8988T (cell line): ENCODE results near the gene CADPS.

Experiments
- DNase-seq: peaks from one replicate; pipeline ENCODE4 v3.0.0; 2011

The CADPS gene

DNA sequence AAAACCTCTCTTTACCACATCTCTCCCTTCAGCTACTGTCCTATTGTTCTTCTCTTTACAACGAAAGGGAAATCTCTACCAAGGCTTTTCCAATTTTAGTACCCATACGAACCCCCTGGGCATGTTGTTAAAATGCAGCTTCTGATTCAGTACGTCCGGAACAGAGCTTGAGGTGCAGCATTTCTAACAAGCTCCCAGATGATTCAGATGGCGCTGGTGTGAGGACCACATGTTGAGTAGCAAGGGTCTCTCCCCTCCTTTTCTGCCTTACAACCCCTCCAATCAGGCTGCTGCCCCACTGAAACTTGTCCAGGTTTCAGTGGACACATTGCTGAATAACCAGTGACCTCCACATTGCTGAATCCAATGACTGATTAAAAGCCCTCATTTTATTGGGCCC, 324.8 kb downstream of the CADPS start:
- DNase-seq = no peak

DNA sequence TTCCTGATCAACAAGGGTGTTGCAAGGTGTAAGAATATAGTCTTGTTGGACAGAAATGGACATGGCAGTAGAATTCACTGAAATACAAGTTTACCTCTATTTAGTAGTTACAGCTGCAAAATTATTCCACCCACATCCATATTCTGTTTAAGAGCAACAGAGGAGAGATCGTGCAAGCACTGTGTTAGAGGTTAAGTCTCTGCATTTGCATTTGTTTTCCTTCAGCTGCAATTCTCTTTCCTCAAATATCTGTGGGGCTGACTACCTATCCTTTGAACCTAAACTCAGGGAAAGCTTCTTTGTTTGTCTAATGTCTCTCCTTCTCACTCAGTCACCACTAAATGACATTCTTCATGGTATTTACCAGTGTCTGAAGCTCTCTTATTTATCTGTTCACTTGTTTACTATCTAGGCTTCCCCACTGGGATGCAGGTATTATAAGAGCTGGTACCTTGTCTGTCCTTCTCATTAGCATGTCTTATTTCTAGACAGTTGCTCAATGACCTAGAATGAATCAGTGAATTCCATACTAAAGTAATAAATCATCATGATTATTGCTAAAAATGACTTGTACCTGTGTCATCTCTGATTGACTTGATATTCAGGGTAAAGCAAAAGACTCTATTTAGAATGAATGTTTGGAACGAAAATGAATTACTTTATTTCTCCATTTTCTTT, 326.5 kb downstream of the CADPS start:
- DNase-seq = no peak

DNA sequence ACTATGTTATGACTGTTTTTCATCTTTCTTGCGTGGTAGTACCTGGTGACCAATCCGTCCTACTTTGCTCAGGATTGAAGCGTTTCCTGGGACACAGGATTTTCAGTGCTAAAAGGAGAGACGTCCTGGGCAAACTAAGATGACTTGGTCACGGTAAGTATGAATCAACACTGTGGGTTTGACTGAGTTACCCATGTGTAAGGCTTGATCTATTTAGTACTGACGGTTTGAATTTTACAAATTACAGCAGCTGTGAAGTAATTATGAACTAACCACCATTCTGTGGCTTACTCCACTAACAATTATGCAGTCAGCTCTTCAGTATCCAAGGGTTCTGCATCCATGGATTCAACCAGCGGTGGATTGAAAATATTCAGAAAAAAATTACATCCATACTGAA, 328.9 kb downstream of the CADPS start:
- DNase-seq = no peak

DNA sequence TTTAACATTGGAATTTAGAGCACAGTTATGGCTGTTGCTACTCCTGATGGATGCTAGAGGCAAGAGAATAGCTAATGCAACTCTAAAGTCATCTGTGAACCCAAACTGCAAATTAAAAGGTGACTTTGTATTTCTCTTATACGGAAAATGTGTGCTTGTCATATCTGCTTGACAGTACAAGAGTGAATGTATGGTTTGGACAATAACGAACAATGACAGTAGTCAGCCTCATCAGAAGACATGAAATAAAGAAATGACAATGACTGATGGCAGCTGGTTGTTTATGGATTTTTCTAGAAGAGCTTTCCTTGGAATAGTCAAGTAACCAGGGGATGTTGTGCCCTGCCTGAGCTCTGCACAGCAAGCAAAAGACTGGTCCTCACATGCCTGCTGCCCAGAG, 333.0 kb downstream of the CADPS start:
- DNase-seq = no peak

DNA sequence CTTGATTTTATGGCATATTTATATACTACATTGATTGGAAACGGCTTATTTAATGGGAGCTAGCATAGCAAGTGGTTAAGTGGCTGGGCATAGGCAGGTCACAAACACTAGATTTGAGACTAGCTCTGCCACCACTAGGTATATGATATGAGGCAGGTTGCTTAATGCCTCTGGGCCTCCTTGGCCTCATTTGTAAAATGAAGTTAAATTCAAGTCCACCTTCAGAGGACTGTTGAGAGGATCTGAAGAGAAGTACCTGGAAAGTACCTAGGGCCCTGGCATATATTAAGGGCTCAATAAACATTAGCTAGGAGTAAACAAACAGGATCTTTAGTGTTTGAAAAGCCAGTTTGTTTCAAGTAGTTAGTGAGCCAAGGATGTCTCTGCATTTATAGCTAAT, 335.5 kb downstream of the CADPS start:
- no peak for DNase-seq

DNA sequence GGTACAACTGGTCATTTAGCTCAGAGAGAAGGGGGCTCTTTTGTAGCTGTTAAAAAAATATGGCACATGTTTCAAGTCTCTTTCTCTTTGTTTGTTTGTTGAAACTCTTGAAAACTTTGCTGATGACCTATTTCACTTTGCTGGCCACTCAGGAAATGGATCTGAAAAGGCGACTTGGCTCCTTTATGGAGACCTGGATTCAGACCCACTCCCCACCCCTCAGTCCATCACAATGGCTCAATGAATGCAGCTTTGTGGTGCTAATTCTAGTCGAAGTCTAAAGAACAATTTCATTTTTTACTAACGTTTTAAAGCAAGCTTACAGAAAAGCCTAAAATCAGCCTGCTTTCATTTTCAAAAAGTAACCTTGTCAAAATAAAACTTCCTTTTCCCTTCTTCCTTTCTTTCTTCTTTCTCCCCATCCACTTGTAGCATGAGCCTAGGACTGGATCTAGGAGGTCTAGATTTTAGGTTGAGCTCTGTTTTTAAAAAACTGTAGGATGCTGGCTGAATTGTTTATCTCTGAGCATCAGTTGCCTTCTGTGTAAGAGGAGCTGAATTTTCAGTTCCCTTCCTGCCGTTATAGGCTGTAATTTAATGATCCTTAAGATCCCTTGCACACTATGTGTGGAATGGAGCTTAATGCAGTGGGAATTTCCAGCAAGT, 336.4 kb downstream of the CADPS start:
- no peak for DNase-seq

DNA sequence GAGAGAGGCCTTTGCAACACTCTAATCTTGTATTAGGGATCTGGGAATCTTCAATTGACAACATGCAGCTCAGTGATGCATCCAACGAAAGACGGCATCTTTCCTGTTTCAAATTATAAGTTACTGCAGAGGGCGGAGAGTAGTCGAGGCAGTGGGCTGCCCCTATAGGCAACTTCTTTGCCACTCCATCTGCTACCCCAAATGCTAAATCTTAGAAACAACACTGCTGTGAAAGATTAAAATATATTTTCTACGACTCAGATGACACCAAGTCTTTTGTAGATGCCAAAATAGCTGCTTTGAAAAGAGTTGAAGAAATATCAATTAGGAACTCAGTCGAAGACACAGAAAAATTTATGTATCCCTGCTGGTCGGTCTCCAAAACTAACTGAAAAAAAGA, 340.9 kb downstream of the CADPS start:
- no peak for DNase-seq

DNA sequence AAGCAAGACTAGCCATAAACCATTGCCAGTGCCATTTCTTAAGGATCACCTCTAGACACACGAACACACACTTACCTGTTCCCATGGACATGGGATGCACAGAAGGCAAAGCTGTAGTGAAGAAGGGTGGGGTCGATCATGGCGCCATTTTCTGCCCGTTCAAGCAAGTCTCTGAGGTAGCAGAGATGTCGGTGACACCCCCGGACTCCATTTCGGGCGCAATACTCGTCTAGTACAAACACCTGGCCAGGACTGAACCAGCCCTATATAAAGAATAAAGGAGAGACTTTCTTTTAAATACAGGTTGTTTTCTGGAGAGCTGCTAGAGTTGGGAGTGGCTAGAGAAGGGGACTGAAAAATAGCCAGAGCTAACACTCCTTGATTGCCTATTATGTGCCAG, 342.4 kb downstream of the CADPS start:
- DNase-seq = no peak

DNA sequence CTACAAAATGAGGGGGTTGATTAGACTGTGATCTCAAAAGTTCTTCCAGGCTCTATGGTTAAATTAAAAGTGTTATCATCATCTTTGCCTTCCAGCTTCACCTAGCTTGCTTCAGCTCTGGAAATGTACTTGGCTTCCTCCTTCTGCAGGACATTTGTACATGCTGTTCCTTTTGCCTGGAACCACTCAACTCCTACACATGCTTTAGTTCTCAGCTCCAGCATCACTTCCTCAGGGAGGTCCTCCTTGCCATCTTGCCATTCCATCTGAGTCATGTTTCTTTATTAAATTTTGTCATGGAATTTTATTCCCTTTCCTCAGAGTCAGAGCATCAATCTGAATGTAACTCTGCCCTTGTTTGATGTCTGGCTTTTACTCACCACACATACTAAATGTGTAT, 343.2 kb downstream of the CADPS start:
- no peak for DNase-seq

DNA sequence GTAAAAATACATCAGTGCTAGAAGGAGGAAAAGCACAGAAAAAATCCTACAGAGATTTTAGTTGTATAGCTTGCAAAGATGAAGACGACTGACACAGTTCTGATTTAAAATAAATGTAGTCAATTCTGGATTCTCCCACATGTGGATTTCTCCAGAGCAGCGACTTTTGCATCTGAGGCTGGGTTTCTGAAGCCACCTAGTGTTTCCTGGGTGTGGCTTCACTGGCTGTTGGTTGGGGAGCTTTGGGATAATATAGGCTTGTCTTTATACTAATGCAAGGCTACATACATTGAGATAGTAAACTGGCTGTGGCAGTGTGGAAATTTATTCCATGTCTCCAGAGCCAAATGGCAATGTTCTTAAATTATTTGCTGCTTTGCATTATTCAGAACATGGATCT, 343.7 kb downstream of the CADPS start:
- DNase-seq = no peak

DNA sequence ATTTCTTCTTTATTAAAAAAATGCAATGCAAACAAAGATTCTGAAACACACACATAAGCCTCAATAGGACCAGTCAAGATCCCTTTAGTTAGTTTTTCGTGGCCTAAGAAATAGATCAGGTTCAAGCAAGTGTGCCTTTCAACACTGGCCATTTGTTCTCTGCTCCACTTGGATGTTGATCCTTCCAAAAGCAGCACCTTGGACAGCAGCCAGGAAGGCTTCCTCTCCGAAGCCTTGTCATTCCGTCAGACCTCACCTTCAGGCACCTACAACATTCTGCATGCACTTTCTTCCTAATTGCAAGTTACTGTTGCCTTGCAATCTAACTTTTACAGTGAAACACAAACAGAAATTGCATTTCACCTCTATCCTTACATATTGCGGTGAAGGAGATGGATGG, 346.0 kb downstream of the CADPS start:
- no peak for DNase-seq

DNA sequence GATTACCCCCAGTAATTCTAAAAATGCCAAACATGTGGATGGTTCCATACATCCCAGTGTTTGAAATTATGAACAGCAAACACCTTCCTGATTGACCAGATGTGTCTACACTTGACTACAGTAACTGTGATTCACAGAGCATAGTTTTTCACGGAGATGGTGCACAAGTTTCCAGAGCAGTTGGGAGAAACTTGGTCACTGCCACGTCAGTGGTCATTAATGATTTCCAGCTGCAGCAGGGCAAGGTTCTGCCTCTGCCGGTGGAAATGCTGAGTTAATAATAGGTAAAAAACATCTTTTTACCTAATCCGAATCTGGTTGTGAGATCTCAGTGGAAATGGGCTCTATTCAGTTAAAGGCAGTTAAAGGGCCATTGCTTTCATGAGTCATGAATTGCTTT, 347.7 kb downstream of the CADPS start:
- no peak for DNase-seq

DNA sequence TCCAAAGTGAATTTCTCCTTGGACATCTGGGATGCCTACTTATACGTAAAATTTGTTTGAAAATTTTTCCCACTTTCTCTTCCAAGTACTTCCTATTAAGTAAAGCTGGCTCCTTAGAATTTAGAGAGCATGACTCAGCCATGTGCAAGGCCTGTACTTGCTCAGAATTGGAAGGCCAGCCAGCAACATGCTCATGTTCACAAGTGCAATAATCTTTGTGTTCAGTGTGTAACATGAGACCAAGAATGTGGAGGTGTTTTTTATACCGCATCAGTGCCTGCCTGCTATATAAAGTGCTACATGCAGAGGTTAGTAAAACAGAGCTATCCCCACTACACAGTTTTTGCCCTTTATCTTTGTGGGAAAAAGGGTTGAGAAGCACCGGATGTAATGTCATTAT, 349.9 kb downstream of the CADPS start:
- DNase-seq = no peak

DNA sequence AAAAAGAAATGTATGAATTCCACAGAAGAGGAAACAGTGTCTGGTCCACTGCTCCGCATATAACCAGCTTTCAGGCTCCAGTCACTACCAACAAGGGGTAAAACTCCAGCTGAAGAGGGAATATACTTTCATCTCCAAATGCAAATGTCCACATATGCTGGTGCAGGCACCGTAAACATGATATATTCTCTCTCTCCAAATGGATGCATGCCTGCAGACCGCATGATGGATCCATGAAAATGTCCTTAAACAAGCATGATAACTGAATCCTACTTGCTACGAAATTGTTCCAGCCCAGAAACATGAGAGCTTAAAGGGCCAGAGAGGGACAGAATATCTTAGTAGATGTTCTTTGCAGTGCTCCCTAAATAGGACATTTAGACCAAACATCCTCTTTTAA, 351.5 kb downstream of the CADPS start:
- no peak for DNase-seq

DNA sequence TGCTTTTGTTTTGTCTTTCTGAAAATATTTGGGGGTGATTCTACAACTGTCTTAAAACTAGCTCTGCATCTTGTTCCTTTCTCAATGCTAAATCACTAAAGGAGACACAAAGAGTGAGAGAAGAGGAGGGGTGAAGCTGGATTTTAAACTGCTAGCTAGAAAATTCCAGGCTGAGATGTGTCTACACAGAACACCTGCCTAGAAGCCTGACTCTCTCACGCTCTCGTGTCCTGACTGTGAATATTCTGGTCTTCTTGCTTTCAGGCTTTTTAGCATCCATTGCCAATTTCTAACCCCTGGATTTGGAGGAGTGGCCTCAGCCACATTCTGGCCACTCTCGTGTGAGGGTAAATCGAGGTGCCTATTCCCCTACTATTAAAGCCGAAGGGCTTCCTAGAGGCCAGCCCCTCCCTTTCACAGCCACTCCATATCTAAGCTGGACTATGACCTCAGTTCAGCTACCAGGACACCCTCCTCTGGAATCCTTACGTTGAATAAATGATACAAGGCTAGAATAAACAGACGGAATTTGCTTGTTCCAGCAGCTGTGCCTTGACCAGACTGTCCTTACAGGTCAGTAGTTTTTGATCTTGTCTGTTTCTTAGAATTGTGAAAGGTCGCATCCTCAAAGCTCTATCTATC, 353.6 kb downstream of the CADPS start:
- no peak for DNase-seq

DNA sequence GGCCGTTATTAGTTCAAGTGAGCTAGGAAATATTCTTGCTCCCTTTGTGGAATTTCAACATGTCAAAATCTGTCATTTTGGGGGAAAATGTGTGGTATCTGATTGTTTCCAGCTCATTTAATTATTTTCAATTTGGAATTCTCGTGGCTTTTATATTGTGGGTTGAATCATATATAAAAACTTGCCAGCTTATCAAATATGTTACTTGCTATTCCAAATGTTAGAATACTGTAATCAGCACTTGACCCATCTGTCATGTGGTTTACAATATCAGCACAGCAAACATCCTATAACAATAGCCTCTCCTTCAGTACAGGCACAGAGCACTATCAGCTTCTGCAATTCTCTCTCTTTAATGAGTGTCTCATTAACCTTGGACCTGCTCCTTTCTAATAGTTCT, 371.7 kb downstream of the CADPS start:
- no peak for DNase-seq

DNA sequence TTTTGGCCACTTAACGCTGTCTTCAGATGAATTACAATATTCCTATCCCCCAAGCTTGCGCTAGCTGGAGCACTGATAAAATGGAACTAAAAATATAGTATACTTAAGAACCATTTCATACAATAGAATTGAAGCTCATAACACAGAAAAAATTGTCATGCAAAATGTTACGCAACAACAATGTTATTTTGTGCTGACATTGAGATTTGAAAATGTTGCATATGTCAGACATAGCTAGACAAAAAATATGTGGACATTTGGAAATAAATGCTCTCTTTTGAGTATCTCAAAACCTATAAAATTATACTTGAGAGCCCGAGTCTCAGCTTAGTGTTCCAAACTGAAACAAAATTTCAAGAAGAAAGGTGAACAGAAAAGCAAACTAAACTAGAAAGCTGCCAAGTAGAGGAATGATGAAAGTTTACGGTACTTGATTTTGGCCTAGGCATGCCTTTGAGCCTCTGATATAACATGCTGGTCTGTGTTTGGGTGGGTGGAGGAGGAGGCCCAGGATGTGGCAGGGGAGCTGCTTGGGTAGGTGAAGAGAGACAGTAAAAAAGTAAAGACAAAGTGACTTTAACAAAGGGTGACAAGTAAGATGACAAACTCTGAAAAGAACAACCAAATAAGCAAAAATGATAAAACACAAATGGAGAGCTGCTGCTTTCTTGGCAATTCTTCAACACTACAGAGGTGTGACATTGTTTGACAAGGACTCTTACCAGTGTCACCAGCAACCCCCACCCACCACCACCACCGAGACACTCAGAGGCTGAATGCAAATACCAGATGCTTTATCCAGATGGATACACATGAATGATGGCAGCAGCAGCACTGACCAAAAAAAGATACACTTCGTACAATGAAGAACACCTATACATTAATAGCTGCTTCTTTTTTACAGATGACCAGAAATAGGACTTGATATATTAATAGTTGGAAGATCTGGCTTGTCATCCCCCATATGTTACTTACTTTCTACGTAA, 372.6 kb downstream of the CADPS start:
- DNase-seq = no peak

DNA sequence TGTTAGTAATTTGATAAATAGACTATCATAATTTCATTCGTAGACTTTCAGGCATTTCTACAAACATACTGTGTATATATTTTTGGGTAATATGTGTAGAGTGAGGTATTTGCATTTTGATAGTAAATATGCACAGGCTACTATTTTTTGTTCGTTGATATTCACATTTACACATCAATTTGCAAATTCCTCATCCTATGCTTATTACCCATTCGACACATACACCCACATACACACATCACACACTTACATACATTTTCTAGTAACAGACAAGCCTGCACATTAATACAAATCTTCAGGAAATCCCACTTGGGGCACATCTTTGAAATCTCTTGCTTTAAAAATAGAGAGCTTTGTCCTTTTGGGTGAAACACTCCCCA, 373.9 kb downstream of the CADPS start:
- DNase-seq = no peak

DNA sequence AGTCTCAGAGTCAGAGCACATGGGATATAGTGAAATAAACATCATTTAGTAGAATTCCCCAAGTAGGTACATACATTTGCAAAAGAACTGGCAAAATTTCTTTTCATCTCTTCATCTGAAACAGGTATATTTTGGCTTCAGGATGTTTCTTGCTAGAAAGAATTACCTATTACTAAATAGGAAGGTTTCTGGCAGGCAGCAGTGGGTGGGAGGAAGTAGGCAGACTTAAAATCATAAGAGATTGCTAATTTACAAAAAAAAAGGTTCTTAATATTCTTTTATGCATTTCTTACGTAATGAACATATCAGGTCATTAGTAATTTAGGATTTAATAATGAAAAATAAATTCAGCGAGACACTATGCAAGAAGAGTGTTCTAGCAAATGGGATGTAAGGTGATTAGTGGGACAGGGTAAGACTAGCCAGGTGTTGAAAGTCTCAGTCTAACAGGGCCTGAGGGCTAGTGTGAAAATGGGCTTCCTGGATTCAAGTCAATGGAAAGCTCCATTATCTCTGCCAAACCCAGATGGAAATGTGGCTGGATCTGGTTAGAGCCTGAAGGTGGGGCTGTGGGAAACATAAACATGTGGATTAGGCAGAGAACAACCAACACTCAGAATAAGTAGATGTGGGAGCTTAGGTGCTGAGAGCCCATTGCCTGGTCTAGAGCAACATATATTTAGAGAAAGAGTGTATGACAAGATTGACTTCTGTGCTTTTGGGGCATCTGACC, 374.5 kb downstream of the CADPS start:
- DNase-seq = no peak

DNA sequence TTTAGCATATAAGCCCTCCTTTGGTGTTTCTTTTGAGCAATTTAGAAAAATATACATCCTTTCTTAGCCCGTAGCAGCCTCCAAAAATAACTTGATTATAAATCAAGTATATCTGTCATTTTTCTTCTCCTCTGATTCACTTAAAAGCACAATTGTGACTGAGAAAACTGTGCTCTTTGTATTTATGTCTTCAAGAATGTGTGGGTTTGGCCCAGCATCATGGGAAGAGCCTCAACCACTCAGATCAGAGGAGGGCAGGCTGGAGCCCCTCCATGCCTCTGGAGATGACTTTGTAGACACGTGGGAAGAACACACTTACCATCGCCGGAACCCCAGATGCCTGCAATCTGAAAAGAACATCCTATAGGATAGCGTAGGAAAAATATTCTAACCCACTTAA, 378.1 kb downstream of the CADPS start:
- no peak for DNase-seq

DNA sequence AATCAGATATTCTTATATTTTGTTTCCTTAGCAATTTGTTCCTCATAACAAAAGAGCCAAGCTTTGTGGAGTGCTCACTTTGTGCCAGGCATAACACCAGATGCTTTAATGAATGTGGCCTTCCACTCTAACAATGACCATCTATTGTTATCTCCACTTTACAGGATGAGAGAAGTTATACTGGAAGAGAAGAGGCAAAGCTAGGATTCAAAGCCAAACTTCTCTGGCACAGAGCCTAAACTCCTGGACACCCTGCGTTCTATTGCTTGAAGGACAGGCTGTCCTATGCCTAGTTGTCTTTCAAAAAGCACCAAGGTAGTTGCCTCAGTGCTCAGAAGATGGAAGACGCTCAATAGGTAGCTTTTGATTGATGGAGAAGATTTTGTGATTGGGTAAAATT, 378.7 kb downstream of the CADPS start:
- no peak for DNase-seq

DNA sequence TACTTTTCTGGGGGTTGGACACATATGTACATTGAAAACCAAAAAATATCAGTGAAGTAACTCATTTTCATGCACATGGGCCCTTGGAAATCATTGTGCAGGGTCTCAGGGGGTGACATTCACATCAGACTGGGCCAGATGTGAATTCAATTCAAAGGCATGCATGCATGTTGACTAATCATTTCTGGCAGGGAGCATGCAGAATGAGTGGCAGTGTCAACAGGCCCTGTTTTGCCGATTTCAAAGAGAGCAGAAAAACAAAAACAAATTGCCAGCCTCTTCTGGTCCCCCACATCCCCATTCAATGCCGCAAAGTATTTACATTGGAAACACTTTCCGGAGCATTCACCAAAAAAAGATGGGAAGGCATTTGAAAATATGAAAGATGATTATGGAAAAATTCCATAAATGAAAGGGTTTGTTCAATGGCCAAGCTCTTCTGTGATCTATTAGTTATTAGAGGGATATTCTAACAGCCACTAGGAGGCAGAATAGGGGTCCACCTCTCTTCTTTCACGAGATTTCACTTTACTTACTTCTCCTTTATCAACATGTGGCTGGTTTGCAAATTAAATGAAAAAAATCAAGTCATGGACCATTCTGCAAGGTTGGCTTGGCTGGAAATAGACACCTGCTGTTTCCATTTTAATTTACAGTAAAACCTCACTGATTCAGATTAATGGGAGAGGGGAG, 382.0 kb downstream of the CADPS start:
- DNase-seq = no peak
